Hepatocyte (in vitro differentiated cells): ENCODE measurements around the gene RPL10A. TPM values are rescaled to one million over a fixed set of nuclear protein-coding genes. Genes with fewer than 3 reads are reported as not detected.

Experiments
- DNase-seq: peaks from one replicate; pipeline ENCODE4 v3.0.0-alpha.2; 2016; ENCODE audit warnings: low spot score
- H2AFZ ChIP-seq: fragments of 200-600 bp; sonication (generic); 2 replicates; pipeline ENCODE4 v1.6.0; 2016; ENCODE audit warnings: antibody characterized with exemption, mild to moderate bottlenecking
- H3K27ac ChIP-seq: fragments of 200-600 bp; sonication (generic); 2 replicates; pipeline ENCODE4 v1.5.1; 2016; ENCODE audit warnings: mild to moderate bottlenecking
- H3K27me3 ChIP-seq: fragments of 200-600 bp; sonication (generic); 2 replicates; pipeline ENCODE4 v1.6.1; 2016
- H3K36me3 ChIP-seq: fragments of 200-600 bp; sonication (generic); replicated peaks from 2 replicates; pipeline ENCODE4 v1.5.1; 2016; ENCODE audit warnings: low read depth; ENCODE audit not compliant: insufficient read depth
- H3K4me1 ChIP-seq: fragments of 200-600 bp; sonication (generic); 2 replicates; pipeline ENCODE4 v1.5.1; 2016; ENCODE audit warnings: mild to moderate bottlenecking, moderate library complexity; ENCODE audit not compliant: insufficient read depth
- H3K4me2 ChIP-seq: fragments of 200-600 bp; sonication (generic); 2 replicates; pipeline ENCODE4 v1.6.0; 2016
- H3K4me3 ChIP-seq: fragments of 200-600 bp; sonication (generic); 2 replicates; pipeline ENCODE4 v1.5.1; 2016; ENCODE audit warnings: mild to moderate bottlenecking
- H3K79me2 ChIP-seq: fragments of 200-600 bp; sonication (generic); 2 replicates; pipeline ENCODE4 v1.6.0; 2017; ENCODE audit warnings: mild to moderate bottlenecking
- H3K9me2 ChIP-seq: fragments of 200-600 bp; sonication (generic); replicated peaks from 2 replicates; pipeline ENCODE4 v1.6.0; 2017; ENCODE audit warnings: mild to moderate bottlenecking; ENCODE audit not compliant: insufficient read depth
- H3K9me3 ChIP-seq: fragments of 200-600 bp; sonication (generic); 2 replicates; pipeline ENCODE4 v1.5.1; 2016; ENCODE audit warnings: low read depth, mild to moderate bottlenecking
- H4K20me1 ChIP-seq: fragments of 200-600 bp; sonication (generic); 2 replicates; pipeline ENCODE4 v1.6.0; 2016; ENCODE audit warnings: mild to moderate bottlenecking; ENCODE audit not compliant: insufficient read depth, poor library complexity, severe bottlenecking
- CTCF ChIP-seq: fragments of 200-600 bp; sonication (generic); IDR thresholded peaks from 2 replicates; pipeline ENCODE4 v1.5.1; 2016; ENCODE audit warnings: antibody characterized with exemption, mild to moderate bottlenecking; ENCODE audit not compliant: poor library complexity
- EZH2 ChIP-seq: fragments of 200-600 bp; sonication (generic); IDR thresholded peaks from 2 replicates; pipeline ENCODE4 v1.6.1; 2016; ENCODE audit warnings: antibody characterized with exemption, mild to moderate bottlenecking, borderline replicate concordance
- EZH2phosphoT487 ChIP-seq: fragments of 200-600 bp; sonication (generic); IDR thresholded peaks from one replicate; pipeline ENCODE4 v1.6.1; 2018; ENCODE audit warnings: antibody characterized with exemption, mild to moderate bottlenecking, low read depth, moderate library complexity; ENCODE audit not compliant: unreplicated experiment, severe bottlenecking
- WGBS: methylation state at CpG from one replicate; pipeline ENCODE4 v1.1.6; 2016; ENCODE audit warnings: low lambda C conversion rate; ENCODE audit errors: missing lambda C conversion rate; 5-methylcytosine and 5-hydroxymethylcytosine counted together
- polyA plus RNA-seq: library from polyadenylated mRNA; unstranded; fragments of >200 nt; fragmentation: Nextera tagmentation; extraction: Ambion mirVana; gene quantifications from 2 replicates; pipeline ENCODE4 v1.2.1, GENCODE V29; 2016
- total RNA-seq: library from RNA; depleted of rRNA; stranded (reverse); fragments of >200 nt; gene quantifications from 2 replicates; pipeline ENCODE4 v1.2.3, GENCODE V29; 2014

The RPL10A gene
- total and polyA plus RNA-seq, 2 experiments from 2014 or later: 308 to 1,102 TPM

GRCh38 chr6:35475573-35475972, 7.4 kb downstream of the RPL10A start:
- Histone ChIP-seq H3K4me3 (no peak overlapping the region), H3K27ac (no peak overlapping the region)
- TF ChIP-seq EZH2 (no peak), EZH2phosphoT487 (no peak), CTCF (no peak)

GRCh38 chr6:35476004-35476403, 7.8 kb downstream of the RPL10A start:
- no peak overlapping the region for H3K4me2 ChIP-seq
- peaks cover 17% of the 10 kb centered on the region for H4K20me1 ChIP-seq
- 87% methylated on average over 14 of the region's 14 CpGs for WGBS
- H3K79me2 ChIP-seq: peaks cover 3% of the 10 kb centered on the region
- H3K27me3 ChIP-seq: no peaks in the 10 kb centered on the region
- H3K36me3 ChIP-seq: no peaks in the 10 kb centered on the region
- H3K9me3 ChIP-seq: no peaks in the 10 kb centered on the region
- peaks cover 8% of the 10 kb centered on the region for H3K4me1 ChIP-seq
- no peak overlapping the region for H3K27ac ChIP-seq
- no peak overlapping the region for H2AFZ ChIP-seq
- H3K4me3 ChIP-seq: no peak overlapping the region
- no peak for TF ChIP-seq EZH2
- no peak for TF ChIP-seq CTCF
- no peak for TF ChIP-seq EZH2phosphoT487
- H3K9me2 ChIP-seq: no peaks in the 10 kb centered on the region
- no peak for DNase-seq

More at GRCh38 chr6:35475573-35475972, 7.4 kb downstream of the RPL10A start:
- H3K36me3 ChIP-seq: no peaks in the 10 kb centered on the region
- H3K27me3 ChIP-seq: no peaks in the 10 kb centered on the region
- H2AFZ ChIP-seq: no peak overlapping the region
- WGBS: 94% methylated on average over 4 of the region's 4 CpGs
- H3K4me2 ChIP-seq: no peak overlapping the region
- peaks cover 21% of the 10 kb centered on the region for H4K20me1 ChIP-seq
- DNase-seq: no peak
- peaks cover 11% of the 10 kb centered on the region for H3K4me1 ChIP-seq
- no peaks in the 10 kb centered on the region for H3K9me2 ChIP-seq
- peaks cover 3% of the 10 kb centered on the region for H3K79me2 ChIP-seq
- H3K9me3 ChIP-seq: no peaks in the 10 kb centered on the region

GRCh38 chr6:35477028-35477427, 8.8 kb downstream of the RPL10A start:
- 89% methylated on average over 8 of the region's 8 CpGs for WGBS

More at GRCh38 chr6:35477028-35477427, 8.8 kb downstream of the RPL10A start:
- Histone ChIP-seq H3K9me3 (no peaks in the 10 kb centered on the region), H3K9me2 (no peaks in the 10 kb centered on the region), H3K4me1 (peaks cover 5% of the 10 kb centered on the region), H4K20me1 (peaks cover 10% of the 10 kb centered on the region), H3K27ac (no peak overlapping the region), H3K36me3 (no peaks in the 10 kb centered on the region), H3K79me2 (peaks cover 4% of the 10 kb centered on the region), H3K4me3 (no peak overlapping the region), H2AFZ (no peak overlapping the region), H3K27me3 (no peaks in the 10 kb centered on the region), H3K4me2 (no peak overlapping the region)
- no peak for DNase-seq
- TF ChIP-seq EZH2: no peak
- TF ChIP-seq EZH2phosphoT487: no peak
- TF ChIP-seq CTCF: no peak
